ENCODE results near the gene ASNS.
"Not testable (repeated sequence)": the region's sequence is repeated elsewhere in the genome, so short reads cannot be mapped to it uniquely, and the experiment has no call there.

Gene ASNS

GRCh38 chr7:97868314-97868713 lies 3.9 kb downstream of the ASNS start:
- no peak overlapping the region for H3K27ac ChIP-seq (ENCODE audit: low read length)

DNA sequence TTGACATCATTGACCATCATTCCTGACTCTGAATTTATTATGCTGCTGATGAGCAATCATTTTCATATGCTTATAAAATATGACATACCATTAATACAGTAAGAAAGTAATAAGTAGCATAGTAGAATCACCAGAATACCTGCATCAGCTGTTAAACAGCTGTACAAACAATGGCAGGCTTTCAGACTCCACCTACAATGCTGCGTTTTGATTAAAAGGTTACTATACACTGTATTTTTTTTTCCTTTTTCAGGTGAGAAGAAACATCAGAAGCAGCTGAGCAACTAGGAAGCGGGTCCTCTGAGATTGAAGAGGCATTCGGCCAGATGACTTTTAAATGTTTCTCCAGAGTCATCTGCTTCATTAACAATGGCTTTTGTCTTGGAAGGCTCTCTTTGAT lies 7.1 kb downstream of the ASNS start:
- Histone ChIP-seq H3K9ac (ENCODE audit: low read depth, low read length) (no peak overlapping the region), H3K27ac (ENCODE audit: low read length) (no peak overlapping the region), H3K36me3 (ENCODE audit: insufficient read depth, low read depth, low read length) (peaks cover 83% of the 10 kb centered on the region), H3K4me3 (ENCODE audit: low read length) (no peak overlapping the region), H3K4me1 (ENCODE audit: insufficient read depth, low read length) (no peaks in the 10 kb centered on the region), H3K27me3 (ENCODE audit: insufficient read depth, low read length) (no peaks in the 10 kb centered on the region), H3K9me3 (ENCODE audit: insufficient read depth, low read depth, low read length) (no peaks in the 10 kb centered on the region)

More at GRCh38 chr7:97868314-97868713, 3.9 kb downstream of the ASNS start:
- Histone ChIP-seq H3K27me3 (ENCODE audit: insufficient read depth, low read length) (peaks cover 7% of the 10 kb centered on the region; the same call in 1 of the 2 replicates), H3K4me1 (ENCODE audit: insufficient read depth, low read length) (peaks cover 11% of the 10 kb centered on the region; the same call in 1 of the 2 replicates), H3K4me3 (ENCODE audit: low read length) (no peak overlapping the region), H3K9ac (ENCODE audit: low read depth, low read length) (no peak overlapping the region), H3K36me3 (ENCODE audit: insufficient read depth, low read depth, low read length) (peaks cover 55% of the 10 kb centered on the region), H3K9me3 (ENCODE audit: insufficient read depth, low read depth, low read length) (no peaks in the 10 kb centered on the region)

DNA sequence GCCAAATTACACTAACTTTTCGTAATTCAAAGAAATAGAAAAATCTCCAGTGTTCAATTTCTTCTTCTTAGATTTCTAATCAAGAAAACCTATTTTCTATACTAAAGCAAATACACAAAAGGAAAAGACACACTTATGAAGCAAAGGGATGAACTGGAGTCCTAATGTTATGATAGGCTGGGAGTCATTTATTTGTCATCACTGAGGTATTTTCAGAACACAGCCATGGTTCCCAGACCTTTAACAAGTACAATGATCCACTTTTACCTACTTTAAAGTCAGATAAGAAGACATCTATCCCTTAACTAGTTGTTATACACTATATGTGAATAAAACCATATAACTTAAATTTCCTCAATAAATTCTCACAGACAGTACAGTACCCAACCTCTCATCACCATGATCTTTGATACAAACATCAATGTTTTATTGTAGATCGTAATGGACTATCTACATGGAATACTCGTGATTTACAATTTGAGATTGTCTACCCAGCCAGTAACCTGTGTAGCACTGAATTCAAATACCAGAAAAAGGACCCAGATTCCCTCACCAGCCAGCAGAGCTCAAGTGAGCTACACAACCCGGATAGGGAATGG lies 12.5 kb downstream of the ASNS start:
- peaks cover 91% of the 10 kb centered on the region for H3K36me3 ChIP-seq (ENCODE audit: insufficient read depth, low read depth, low read length)
- H3K4me1 ChIP-seq (ENCODE audit: insufficient read depth, low read length), result no peaks in the 10 kb centered on the region
- H3K27ac ChIP-seq (ENCODE audit: low read length), result no peak overlapping the region
- H3K9me3 ChIP-seq (ENCODE audit: insufficient read depth, low read depth, low read length), result no peaks in the 10 kb centered on the region
- H3K27me3 ChIP-seq (ENCODE audit: insufficient read depth, low read length), result no peaks in the 10 kb centered on the region
- no peak overlapping the region for H3K9ac ChIP-seq (ENCODE audit: low read depth, low read length)
- H3K4me3 ChIP-seq (ENCODE audit: low read length), result no peak overlapping the region

- Histone ChIP-seq H3K9ac (ENCODE audit: low read depth, low read length) (no peak overlapping the region), H3K27me3 (ENCODE audit: insufficient read depth, low read length) (no peaks in the 10 kb centered on the region), H3K27ac (ENCODE audit: low read length) (no peak overlapping the region), H3K4me3 (ENCODE audit: low read length) (no peak overlapping the region), H3K4me1 (ENCODE audit: insufficient read depth, low read length) (no peaks in the 10 kb centered on the region), H3K9me3 (ENCODE audit: insufficient read depth, low read depth, low read length) (no peaks in the 10 kb centered on the region), H3K36me3 (ENCODE audit: insufficient read depth, low read depth, low read length) (peaks cover 92% of the 10 kb centered on the region)
Observed at GRCh38 chr7:97858221-97858620, 14.0 kb downstream of the ASNS start.

- no peaks in the 10 kb centered on the region for H3K9me3 ChIP-seq (ENCODE audit: insufficient read depth, low read depth, low read length)
- no peaks in the 10 kb centered on the region for H3K4me1 ChIP-seq (ENCODE audit: insufficient read depth, low read length)
- no peak overlapping the region for H3K9ac ChIP-seq (ENCODE audit: low read depth, low read length)
- H3K4me3 ChIP-seq (ENCODE audit: low read length), result no peak overlapping the region
- H3K27me3 ChIP-seq (ENCODE audit: insufficient read depth, low read length), result no peaks in the 10 kb centered on the region
- H3K27ac ChIP-seq (ENCODE audit: low read length), result no peak overlapping the region
- peaks cover 92% of the 10 kb centered on the region for H3K36me3 ChIP-seq (ENCODE audit: insufficient read depth, low read depth, low read length)
Observed at GRCh38 chr7:97857544-97857943, 14.7 kb downstream of the ASNS start.

DNA sequence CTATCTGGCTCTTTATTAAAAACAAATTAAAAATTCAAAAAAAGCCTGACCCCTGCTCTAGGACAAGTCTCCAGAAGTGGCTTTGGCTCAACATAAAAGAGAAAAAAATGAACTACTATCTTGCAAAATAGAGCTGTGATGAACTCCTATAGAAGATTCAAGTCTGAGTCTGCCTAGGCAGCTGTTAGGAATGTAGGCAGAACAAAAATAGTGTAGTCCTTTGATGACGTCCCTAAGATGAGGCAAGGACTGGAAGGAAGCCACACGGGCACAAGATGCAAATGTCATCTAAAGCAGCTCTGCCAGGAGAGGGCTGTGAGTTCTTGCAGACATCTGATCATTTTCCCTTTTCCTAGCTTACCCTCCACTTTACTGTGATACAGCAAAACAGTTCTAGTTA lies 20.5 kb downstream of the ASNS start:
- H3K36me3 ChIP-seq (ENCODE audit: insufficient read depth, low read depth, low read length), result peaks cover 54% of the 10 kb centered on the region
- no peaks in the 10 kb centered on the region for H3K4me1 ChIP-seq (ENCODE audit: insufficient read depth, low read length)
- no peaks in the 10 kb centered on the region for H3K9me3 ChIP-seq (ENCODE audit: insufficient read depth, low read depth, low read length)
- no peaks in the 10 kb centered on the region for H3K27me3 ChIP-seq (ENCODE audit: insufficient read depth, low read length)
- H3K27ac ChIP-seq (ENCODE audit: low read length), result no peak overlapping the region
- H3K4me3 ChIP-seq (ENCODE audit: low read length), result no peak overlapping the region
- H3K9ac ChIP-seq (ENCODE audit: low read depth, low read length), result no peak overlapping the region

- H3K36me3 ChIP-seq (ENCODE audit: insufficient read depth, low read depth, low read length), result peaks cover 43% of the 10 kb centered on the region
- H3K27ac ChIP-seq (ENCODE audit: low read length); H3K27me3 ChIP-seq (ENCODE audit: insufficient read depth, low read length); H3K9me3 ChIP-seq (ENCODE audit: insufficient read depth, low read depth, low read length); H3K4me1 ChIP-seq (ENCODE audit: insufficient read depth, low read length); H3K9ac ChIP-seq (ENCODE audit: low read depth, low read length); H3K4me3 ChIP-seq (ENCODE audit: low read length): not testable (repeated sequence)
Observed at GRCh38 chr7:97850262-97851031, 21.8 kb downstream of the ASNS start.

GRCh38 chr7:97847791-97848190 lies 24.4 kb downstream of the ASNS start:
- Histone ChIP-seq H3K27ac (ENCODE audit: low read length) (no peak overlapping the region), H3K9me3 (ENCODE audit: insufficient read depth, low read depth, low read length) (peaks cover 4% of the 10 kb centered on the region; the same call in 1 of the 2 replicates), H3K4me1 (ENCODE audit: insufficient read depth, low read length) (no peaks in the 10 kb centered on the region), H3K9ac (ENCODE audit: low read depth, low read length) (no peak overlapping the region), H3K4me3 (ENCODE audit: low read length) (no peak overlapping the region), H3K36me3 (ENCODE audit: insufficient read depth, low read depth, low read length) (peaks cover 16% of the 10 kb centered on the region), H3K27me3 (ENCODE audit: insufficient read depth, low read length) (no peaks in the 10 kb centered on the region)

DNA sequence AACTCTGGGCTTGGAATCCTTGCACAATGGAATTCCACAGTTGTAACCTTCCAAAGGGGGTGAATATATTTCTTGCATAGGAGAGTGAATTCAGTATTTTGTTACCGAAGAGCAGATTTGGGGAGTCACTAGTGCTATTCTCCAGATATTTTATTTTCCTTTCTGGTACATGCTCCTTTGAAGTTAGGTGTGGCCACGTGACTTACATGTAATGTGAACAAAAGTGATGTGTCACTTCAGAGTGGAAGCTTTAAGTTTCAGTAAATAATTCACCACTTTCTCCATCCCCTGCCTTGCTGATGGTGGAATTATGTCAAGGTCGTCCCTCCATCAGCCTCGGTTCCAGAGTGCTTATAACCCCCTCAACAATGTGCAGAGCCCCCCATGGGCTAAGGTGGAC lies 25.3 kb downstream of the ASNS start:
- Histone ChIP-seq H3K27ac (ENCODE audit: low read length) (no peak overlapping the region), H3K4me1 (ENCODE audit: insufficient read depth, low read length) (no peaks in the 10 kb centered on the region), H3K27me3 (ENCODE audit: insufficient read depth, low read length) (no peaks in the 10 kb centered on the region), H3K9ac (ENCODE audit: low read depth, low read length) (no peak overlapping the region), H3K36me3 (ENCODE audit: insufficient read depth, low read depth, low read length) (peaks cover 8% of the 10 kb centered on the region), H3K4me3 (ENCODE audit: low read length) (no peak overlapping the region), H3K9me3 (ENCODE audit: insufficient read depth, low read depth, low read length) (peaks cover 4% of the 10 kb centered on the region; the same call in 1 of the 2 replicates)

DNA sequence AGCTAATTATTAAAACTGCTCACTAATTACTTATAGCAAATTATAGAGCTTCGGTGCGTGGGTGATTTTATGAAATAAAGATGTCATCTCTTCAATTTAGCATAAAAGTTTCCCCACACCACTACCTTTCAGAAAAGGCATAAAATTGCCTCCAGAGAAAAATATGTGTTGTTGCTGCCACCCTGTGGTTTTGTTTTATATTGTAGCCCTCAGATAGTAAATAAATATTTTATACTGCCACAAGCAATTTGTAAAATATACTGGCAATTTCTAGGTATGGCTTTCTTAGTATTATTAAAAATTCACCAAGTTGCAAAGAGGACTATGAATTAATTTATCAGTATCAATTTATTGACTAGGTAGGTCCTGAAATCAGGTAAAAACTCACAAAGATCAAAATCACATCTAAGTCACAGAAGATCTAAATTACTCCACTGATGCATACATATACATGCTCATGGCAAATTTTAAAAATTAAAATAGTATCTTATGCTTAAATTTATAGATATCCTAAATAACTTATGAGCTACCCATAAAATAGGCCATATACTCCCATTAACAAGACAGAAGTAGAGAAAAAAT lies 26.5 kb downstream of the ASNS start:
- Histone ChIP-seq H3K9me3 (ENCODE audit: insufficient read depth, low read depth, low read length) (peaks cover 4% of the 10 kb centered on the region; the same call in 1 of the 2 replicates), H3K36me3 (ENCODE audit: insufficient read depth, low read depth, low read length) (no peaks in the 10 kb centered on the region), H3K4me1 (ENCODE audit: insufficient read depth, low read length) (no peaks in the 10 kb centered on the region), H3K27ac (ENCODE audit: low read length) (no peak overlapping the region), H3K9ac (ENCODE audit: low read depth, low read length) (no peak overlapping the region), H3K4me3 (ENCODE audit: low read length) (no peak overlapping the region), H3K27me3 (ENCODE audit: insufficient read depth, low read length) (no peaks in the 10 kb centered on the region)

DNA sequence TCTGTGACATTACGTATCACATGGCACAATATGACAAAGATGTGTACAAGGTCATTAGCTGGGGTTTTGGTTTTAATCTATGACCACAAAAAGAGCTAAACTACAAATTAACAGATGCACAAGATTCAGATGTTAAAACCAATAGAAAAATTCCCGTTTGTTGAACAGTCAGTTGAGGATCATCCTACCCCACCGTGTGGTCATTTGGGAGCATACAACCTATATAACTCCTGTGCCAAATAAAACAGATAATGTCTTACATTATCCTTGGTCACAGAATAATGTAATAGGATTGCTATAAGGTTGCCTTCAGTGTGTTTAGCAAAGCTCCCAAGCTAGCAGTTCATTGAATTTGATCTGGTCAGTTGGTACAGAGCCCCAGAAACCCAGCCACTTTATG lies 28.2 kb downstream of the ASNS start:
- Histone ChIP-seq H3K9me3 (ENCODE audit: insufficient read depth, low read depth, low read length) (peaks cover 4% of the 10 kb centered on the region; the same call in 1 of the 2 replicates), H3K4me1 (ENCODE audit: insufficient read depth, low read length) (no peaks in the 10 kb centered on the region), H3K27ac (ENCODE audit: low read length) (no peak overlapping the region), H3K36me3 (ENCODE audit: insufficient read depth, low read depth, low read length) (no peaks in the 10 kb centered on the region), H3K9ac (ENCODE audit: low read depth, low read length) (no peak overlapping the region), H3K27me3 (ENCODE audit: insufficient read depth, low read length) (no peaks in the 10 kb centered on the region), H3K4me3 (ENCODE audit: low read length) (no peak overlapping the region)

Data from iPS-20b (cell line).